GM12892 (cell line): Measurements from ENCODE around the gene RNF103.

ENCODE experiments used
- POLR2A ChIP-seq: IDR thresholded peaks from 2 replicates; pipeline ENCODE4 v1.6.1; 2011; ENCODE audit warnings: low read depth, low read length, control low read depth
- POLR2AphosphoS5 ChIP-seq: IDR thresholded peaks from 2 replicates; pipeline ENCODE4 v1.6.1; 2011; ENCODE audit warnings: low read depth, low read length, control low read depth
- TAF1 ChIP-seq: IDR thresholded peaks from 2 replicates; pipeline ENCODE4 v1.6.1; 2011; ENCODE audit warnings: low read depth, mild to moderate bottlenecking, control low read depth, low read length, borderline replicate concordance

DNA sequence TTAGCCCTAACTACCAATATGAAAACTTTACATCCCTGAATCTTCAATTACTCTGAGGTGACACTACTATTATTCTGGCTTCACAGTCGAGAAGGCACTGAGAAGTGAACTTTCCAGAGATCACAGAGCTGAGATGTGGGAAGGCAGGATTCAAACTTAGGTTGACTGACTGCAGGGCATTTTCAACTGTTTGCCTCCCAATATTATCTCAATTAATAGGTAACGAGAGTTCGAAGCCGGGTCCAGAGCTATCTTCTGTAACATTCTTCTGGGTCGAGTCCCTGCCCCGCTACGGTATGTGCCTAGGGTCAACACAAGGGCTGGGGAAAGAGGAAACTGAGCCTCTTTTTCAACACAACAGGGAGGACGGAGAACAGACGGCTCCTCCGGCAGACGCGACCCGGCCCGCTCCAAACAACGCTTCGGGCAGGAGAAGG lies 61.2 kb downstream of the RNF103 start:
- TF ChIP-seq POLR2AphosphoS5 (no peak), POLR2A (no peak), TAF1 (no peak)
